AG04450 (cell line): ENCODE results near the gene IQCE. TPM values are rescaled to one million over a fixed set of nuclear protein-coding genes. Genes with fewer than 3 reads are reported as not detected.

Experiments used
- CTCF ChIA-PET: fragments of 300-600, 350-600 bp; formaldehyde crosslinking; extraction: SDS; loops from one replicate; lab custom pipeline; 2022; ENCODE audit warnings: antibody characterized with exemption, inconsistent platforms; lab: Charles Lee
- POLR2A ChIA-PET: fragments of 350-600 bp; formaldehyde crosslinking; extraction: SDS; loops from one replicate; lab custom pipeline; 2021; ENCODE audit warnings: antibody characterized with exemption, inconsistent platforms; lab: Yijun Ruan, JAX
- DNase-seq: peaks from one replicate; pipeline ENCODE4 v3.0.0-alpha.2; 2011; ENCODE audit warnings: low read depth, low spot score
- H3K27ac ChIP-seq: one replicate; pipeline ENCODE4 v1.5.1; 2012; ENCODE audit warnings: low read depth, low read length, control low read depth
- H3K27me3 ChIP-seq: one replicate; pipeline ENCODE4 v1.6.0; 2012; ENCODE audit warnings: low read length; ENCODE audit not compliant: control insufficient read depth, insufficient read depth
- H3K4me3 ChIP-seq: 2 replicates; pipeline ENCODE4 v1.5.1; 2011; ENCODE audit warnings: mild to moderate bottlenecking, low read depth, low read length, control low read depth
- H3K9me3 ChIP-seq: 2 replicates; pipeline ENCODE4 v1.5.1; 2012; ENCODE audit warnings: low read length; ENCODE audit not compliant: control insufficient read depth, insufficient read depth
- polyA plus RNA-seq: library from polyadenylated mRNA; depleted of rRNA; stranded (reverse); fragments of >200 nt; gene quantifications from 2 replicates; pipeline ENCODE4 v1.2.3, GENCODE V29; 2011
- TF ChIP-seq, protein P1 (sequence below): IDR thresholded peaks from 2 replicates; pipeline ENCODE4 v1.5.1; 2011; ENCODE audit warnings: low read depth, low read length, control low read depth, inconsistent platforms

The IQCE gene
- polyA plus RNA-seq, 1 experiment: 6.8 TPM

DNA sequence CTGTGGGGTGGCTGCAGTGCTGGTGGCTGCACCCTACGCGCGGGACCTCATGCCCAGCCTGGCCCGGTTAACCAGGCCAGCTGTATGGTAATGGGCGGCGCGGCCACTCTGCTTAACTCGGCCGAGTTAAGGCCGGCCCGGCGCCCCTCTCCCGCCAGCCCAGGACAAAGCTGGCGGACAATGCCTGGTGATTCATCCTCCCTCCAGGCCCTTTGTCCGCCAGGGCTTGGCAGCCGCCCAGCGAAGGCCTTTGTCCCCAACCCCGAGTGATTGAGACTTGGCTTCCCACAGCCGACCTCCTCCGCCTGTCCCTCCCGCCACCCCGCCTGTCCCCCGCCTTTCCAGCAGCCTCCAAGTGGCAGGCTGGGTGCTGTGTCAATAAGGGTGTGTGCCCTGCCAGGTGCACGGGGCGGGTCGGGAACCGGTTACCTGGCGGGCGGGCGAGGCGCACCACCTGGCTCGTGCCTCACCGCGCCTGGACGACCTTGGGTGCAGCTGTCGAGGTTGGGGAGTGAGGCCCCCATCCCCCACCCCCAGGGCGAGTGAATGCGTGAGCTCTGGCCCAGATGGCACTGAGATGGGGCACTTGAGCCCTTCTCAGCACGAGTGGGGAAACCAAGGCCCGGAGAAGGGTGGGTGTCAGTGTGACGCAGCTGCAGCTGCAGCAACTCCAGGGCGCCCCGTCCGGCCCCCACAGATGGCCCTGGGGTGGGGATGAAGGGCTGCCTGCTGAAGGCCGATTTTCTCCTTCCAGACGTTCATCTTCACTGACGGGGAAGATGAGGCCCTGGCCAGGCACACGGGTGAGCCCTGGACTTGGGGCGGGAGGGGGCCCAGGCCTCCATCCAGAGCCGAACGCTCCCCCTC lies 34.6 kb upstream of the IQCE start:
- CTCF ChIA-PET: no interaction called here
- Histone ChIP-seq H3K9me3 (no peaks in the 10 kb centered on the region; the same call in 1 of the 2 replicates), H3K4me3 (no peak overlapping the region), H3K27ac (no peak overlapping the region), H3K27me3 (no peaks in the 10 kb centered on the region)
- TF ChIP-seq, protein P1, sequence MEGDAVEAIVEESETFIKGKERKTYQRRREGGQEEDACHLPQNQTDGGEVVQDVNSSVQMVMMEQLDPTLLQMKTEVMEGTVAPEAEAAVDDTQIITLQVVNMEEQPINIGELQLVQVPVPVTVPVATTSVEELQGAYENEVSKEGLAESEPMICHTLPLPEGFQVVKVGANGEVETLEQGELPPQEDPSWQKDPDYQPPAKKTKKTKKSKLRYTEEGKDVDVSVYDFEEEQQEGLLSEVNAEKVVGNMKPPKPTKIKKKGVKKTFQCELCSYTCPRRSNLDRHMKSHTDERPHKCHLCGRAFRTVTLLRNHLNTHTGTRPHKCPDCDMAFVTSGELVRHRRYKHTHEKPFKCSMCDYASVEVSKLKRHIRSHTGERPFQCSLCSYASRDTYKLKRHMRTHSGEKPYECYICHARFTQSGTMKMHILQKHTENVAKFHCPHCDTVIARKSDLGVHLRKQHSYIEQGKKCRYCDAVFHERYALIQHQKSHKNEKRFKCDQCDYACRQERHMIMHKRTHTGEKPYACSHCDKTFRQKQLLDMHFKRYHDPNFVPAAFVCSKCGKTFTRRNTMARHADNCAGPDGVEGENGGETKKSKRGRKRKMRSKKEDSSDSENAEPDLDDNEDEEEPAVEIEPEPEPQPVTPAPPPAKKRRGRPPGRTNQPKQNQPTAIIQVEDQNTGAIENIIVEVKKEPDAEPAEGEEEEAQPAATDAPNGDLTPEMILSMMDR: no peak
- POLR2A ChIA-PET: interaction anchor here (0.5 kb wide), 1 partner anchor 144 kb away, joined by 4 read pairs; no protein-coding TSS in a partner anchor
- no peak for DNase-seq

DNA sequence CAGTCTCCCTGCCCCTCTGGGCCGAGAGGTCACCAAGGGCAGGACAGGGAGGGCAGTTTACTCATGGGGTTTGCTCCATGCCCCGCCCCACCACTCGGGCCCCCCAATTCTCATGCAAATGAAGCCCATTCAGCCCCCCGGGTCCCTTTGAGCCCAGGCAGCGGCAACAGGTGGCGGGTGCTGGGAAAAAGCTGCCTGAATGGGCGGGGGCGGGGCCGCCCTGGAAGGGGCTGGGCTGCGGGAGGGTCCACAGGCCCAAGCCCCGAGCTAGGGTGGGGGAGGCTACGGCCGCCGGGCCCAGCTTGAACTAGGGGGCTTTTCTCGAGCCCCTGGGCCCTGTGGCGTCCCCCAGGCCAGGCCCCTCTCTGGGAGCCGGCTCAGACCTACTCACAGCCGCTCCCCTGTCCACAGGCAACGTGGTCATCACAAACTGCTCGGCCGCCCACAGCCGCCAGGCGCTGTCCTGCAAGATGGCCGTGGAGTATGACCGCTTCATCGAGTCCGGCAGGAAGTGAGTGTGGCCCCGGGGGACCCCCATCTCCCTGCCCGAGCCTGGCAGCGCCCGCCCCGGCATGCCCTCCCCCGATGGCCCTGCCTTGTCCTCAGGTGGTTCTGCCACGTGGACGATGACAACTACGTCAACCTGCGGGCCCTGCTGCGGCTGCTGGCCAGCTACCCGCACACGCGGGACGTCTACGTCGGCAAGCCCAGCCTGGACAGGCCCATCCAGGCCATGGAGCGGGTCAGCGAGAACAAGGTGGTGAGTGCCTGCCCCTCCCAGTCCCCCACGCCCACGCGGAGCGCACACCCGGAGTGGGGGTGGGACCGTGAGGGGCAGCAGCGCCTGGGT lies 33.7 kb upstream of the IQCE start:
- no peak overlapping the region for H3K27ac ChIP-seq
- CTCF ChIA-PET: no interaction called here
- no peak for DNase-seq
- H3K27me3 ChIP-seq: no peaks in the 10 kb centered on the region
- H3K9me3 ChIP-seq: no peaks in the 10 kb centered on the region; the same call in 1 of the 2 replicates
- POLR2A ChIA-PET: no interaction called here
- TF ChIP-seq, protein P1: no peak
- no peak overlapping the region for H3K4me3 ChIP-seq

DNA sequence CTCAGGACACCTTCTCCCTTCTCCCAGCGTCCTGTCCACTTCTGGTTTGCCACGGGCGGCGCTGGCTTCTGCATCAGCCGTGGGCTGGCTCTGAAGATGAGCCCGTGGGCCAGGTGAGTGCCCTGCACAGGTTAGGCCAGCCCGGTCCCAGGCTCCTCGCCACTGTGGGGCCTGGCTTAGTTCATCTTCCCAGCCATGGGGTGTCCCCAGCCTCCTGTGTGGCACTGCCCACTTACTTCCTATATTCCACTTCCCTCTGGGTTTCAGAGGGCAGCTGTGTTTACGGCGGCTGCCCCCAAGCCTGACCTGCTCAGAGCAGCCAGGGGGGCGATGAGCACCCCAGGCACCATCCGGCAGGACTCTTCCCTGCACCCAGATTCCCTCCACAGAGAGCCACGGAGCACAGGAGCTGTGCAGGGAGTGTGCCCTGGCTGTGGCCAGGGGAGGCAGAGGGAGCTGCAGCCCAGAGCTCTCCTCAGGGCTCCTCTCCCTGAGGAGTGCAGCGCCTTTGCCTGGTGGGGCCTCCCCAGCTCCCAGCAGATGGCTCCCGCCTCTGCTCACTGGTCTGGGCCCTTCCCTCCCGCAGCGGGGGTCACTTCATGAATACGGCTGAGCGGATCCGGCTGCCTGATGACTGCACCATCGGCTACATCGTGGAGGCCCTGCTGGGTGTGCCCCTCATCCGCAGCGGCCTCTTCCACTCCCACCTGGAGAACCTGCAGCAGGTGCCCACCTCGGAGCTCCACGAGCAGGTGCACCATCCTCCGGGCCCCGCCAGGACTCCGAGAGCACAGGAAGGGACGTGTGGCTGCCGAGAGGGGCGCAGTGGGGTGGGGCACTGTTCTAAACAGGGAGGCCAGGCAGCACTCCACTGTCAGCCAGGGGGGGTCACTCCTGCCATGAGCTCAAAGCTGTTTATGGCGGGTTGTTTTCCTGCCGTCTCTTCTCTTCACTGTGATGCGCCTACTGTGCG lies 32.8 kb upstream of the IQCE start:
- no peak overlapping the region for H3K4me3 ChIP-seq
- H3K27ac ChIP-seq: no peak overlapping the region
- ChIA-PET CTCF (interaction anchor here (0.5 to 2.1 kb wide), 2 partner anchors 18 to 57 kb away, joined by 3 to 5 read pairs; no protein-coding TSS in a partner anchor), POLR2A (no interaction called here)
- DNase-seq: no peak
- H3K27me3 ChIP-seq: no peaks in the 10 kb centered on the region
- H3K9me3 ChIP-seq: no peaks in the 10 kb centered on the region; the same call in 1 of the 2 replicates
- TF ChIP-seq, protein P1: no peak

DNA sequence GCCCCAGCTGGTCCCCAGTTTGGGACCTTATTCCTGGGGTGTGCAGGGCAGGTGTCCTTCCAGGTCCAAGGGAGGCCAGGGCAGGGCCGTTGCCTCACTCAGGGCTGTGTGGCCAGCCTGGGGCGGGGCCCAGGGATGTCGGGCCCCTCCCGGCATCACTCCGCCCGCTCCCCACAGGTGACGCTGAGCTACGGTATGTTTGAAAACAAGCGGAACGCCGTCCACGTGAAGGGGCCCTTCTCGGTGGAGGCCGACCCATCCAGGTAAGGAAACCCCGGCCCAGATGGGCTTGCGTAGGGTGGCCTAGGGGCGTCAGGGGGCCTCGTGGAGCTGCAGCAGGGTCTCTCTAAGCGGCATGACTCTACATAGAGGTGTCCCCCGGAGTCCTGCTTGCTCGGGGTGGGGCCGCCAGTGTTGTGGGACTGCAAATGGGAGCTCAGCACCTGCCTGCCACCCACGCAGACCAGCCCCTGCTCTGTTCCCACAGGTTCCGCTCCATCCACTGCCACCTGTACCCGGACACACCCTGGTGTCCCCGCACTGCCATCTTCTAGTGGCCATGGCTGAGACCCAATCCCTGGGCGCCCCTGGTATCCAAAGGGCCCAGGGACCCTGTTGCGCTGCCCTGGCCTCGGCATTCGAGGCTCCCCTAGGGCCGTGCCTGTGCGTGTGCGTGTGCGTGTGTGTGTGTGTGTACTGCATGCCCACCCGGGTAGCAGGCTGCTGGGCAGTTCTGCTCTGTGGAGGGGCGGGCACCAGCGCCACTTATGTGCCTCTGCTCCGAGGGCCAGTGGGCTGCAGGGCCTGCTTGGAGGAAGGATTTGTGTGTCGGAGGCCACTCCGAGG lies 31.9 kb upstream of the IQCE start:
- DNase-seq: no peak
- no peak overlapping the region for H3K4me3 ChIP-seq
- POLR2A ChIA-PET: interaction anchor here (1.0 kb wide), 1 partner anchor 33 kb away, joined by 3 read pairs; the partner anchor contains the start of gene IQCE
- TF ChIP-seq, protein P1: no peak
- CTCF ChIA-PET: interaction anchor here (2.1 kb wide), 1 partner anchor 58 kb away, joined by 5 read pairs; no protein-coding TSS in a partner anchor
- no peak overlapping the region for H3K27ac ChIP-seq
- no peaks in the 10 kb centered on the region for H3K27me3 ChIP-seq
- no peaks in the 10 kb centered on the region; the same call in 1 of the 2 replicates for H3K9me3 ChIP-seq
